NCI-H1417 treated with DMSO at 0.1 percent for 48 hours (cell line): ENCODE results near the gene ABHD1.
A peak's percentile ranks its signal among the peaks of the same experiment; 100 is the strongest.

Experiments used
- DNase-seq: peaks from one replicate; lab custom pipeline; 2025; lab: John Stamatoyannopoulos, UW

Gene ABHD1

GRCh38 chr2:27086724-27087593 is 36.7 kb upstream of the ABHD1 start, which contains the start of gene KHK:
Gene KHK (plus strand): TSS chr2:27086772. CDS start chr2:27087260, 488 bp downstream.
- DNase-seq: peak; percentile 51

GRCh38 chr2:27087823-27088410 is 35.7 kb upstream of the ABHD1 start:
- DNase-seq: no peak

- DNase-seq: no peak
These were observed 35.0 kb upstream of the ABHD1 start for GRCh38 chr2:27088634-27089033.

DNA sequence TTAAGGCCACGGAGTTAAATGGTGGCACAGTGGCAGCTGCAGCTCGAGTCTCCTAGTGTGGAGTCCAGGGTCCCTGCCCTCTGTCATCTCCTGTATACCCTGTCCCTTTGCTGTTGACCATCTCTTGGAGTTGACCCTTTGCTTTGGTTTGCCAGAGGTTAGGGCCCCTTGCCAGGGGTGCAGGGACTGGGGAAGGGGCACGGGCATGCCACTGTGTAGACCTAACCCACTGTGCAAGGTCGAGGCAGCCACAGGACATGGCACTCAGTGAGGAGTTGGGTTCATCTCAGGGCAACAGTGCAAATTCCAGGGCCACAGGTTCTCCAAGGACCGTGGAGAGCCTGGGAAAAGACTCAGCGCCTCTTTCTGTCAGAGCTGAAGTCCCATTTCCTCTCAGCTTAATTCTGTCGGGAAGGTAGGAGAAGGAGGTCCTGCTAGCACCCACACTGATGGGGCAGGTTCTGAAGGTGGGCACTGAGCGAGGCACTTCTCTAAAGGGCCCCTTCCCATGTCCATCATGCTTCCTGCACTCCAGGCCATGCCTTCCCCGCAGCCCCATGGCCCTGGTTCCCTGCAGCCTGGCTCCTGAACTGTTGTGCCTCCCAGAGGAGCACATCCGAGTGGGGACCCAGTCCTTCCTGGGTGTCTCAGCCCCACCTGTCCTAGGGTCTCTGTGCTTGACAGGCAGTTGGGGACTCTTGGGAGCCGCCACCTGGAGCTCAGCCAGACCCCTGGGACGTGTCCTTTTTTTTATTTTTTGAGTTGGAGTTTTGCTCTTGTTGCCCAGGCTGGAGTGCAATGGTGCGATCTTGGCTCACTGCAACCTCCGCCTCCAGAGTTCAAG is 34.3 kb upstream of the ABHD1 start:
- DNase-seq: no peak

GRCh38 chr2:27091746-27092695 is 31.6 kb upstream of the ABHD1 start:
- DNase-seq: no peak

DNA sequence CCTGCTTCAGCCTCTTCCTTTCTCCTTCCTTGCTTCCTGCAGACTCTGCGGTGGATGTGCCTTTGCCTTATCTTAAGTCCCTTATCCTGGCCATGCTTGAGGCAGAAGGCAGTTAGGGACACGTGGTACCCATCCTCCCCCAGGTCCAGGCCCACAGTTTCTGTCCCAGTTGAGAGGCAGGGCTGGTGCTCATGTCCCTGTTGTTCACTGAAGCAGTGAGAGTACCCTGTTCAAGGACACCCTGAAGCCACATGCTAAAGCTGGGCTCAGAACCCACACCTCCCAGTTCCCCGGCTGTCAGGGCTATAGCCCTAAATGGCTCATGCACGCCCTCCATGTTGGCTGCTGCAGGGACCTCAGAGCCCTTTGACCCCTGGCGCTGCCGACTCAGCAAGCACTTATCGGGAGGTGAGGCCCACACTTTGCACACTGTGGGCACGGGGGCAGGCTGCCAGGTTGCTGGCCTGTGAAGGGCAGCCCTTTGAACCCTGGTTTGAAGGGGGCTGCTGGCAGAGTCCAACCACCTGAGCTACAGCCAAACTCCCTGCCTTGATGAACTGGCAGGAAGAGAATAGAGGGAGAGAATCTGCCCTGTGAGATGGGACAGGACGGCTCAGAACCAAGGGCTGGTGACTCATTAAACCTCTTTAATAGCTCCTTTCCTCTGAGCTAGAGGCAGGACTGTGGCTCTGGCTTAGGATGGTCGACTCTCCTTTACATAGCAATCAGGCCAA is 30.8 kb upstream of the ABHD1 start:
- DNase-seq: no peak

DNA sequence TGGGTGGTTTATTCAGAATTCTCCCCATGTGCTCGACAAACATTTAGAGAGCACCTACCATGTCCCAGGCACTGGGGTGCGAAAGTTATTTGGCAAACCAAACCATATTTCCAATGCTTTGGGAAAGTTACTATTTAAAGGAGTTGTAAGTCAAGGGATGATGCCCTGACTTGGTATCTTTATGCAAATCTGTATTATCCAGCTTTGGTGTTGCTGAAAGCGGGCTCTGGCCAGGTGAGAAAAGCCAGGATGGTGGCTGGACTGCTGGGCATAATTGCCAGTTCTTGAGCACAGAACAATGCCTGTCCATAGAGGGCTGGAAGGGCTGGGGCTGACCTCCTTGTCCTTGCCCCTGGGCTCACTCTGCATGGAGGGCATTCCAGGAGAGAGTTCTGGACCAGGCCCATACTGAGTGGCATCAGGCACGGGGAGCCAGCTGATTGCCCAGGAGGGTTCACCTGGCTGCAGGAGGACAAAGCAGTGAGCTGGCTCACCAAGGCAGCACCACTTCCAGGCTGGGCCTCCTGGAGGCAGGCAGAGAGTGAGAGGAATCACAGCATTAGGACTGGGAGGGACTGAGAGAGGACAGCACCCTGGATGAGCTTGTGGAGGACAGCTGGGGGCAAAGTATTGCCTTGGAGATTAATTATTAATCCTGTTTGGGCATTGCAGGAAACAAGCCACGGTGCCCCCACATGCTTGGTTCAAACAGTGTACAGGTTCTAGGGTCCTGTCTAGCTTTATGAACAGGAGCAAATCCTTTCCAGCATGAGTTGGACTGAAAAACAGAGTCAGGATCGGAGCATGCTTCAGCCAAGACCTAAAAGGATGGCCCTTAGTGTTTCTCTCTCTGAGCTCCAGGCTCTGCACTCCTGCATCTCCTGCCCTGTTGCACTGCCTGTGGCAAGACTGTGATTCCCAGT is 29.9 kb upstream of the ABHD1 start:
- no peak for DNase-seq

DNA sequence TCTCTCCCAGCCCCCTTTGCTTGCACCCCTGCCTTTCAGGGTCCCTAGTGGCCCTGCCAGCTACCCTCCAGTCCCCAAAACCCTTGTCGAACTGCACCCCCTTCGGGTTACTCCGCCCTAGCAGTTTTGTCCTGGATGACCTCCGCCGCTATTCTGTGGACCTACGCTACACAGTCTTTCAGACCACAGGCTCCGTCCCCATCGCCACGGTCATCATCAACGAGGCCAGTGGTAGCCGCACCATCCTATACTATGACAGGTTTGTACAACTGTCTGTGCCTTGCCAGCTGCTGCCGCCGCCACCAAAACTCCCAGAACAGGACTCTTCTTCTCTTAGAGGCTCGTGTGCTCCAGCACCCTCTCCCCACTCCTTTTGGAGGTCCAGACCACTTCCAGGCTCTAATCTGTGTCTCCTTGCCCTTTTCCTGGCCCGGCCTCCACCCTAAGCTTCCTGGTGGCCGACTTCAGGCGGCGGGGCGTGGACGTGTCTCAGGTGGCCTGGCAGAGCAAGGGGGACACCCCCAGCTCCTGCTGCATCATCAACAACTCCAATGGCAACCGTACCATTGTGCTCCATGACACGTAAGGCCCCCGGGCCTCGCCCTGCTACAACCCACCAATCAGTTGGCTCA is 29.1 kb upstream of the ABHD1 start:
- DNase-seq: no peak

DNA sequence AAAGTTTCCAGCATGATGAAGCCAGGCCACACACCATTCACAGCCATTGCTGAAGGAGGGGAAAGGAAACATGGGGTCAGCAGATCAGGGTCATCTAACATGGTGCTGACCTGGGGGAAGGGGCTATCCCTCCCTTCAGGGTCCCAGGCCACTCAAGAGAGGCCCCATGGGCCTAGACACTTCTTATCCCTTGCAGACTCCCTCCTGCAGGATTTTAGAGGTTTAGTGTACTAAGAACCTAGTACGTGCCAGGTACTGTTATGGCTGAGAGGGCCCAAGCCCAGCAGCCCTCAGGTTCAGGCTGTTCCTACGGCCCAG is 28.2 kb upstream of the ABHD1 start:
- DNase-seq: no peak

DNA sequence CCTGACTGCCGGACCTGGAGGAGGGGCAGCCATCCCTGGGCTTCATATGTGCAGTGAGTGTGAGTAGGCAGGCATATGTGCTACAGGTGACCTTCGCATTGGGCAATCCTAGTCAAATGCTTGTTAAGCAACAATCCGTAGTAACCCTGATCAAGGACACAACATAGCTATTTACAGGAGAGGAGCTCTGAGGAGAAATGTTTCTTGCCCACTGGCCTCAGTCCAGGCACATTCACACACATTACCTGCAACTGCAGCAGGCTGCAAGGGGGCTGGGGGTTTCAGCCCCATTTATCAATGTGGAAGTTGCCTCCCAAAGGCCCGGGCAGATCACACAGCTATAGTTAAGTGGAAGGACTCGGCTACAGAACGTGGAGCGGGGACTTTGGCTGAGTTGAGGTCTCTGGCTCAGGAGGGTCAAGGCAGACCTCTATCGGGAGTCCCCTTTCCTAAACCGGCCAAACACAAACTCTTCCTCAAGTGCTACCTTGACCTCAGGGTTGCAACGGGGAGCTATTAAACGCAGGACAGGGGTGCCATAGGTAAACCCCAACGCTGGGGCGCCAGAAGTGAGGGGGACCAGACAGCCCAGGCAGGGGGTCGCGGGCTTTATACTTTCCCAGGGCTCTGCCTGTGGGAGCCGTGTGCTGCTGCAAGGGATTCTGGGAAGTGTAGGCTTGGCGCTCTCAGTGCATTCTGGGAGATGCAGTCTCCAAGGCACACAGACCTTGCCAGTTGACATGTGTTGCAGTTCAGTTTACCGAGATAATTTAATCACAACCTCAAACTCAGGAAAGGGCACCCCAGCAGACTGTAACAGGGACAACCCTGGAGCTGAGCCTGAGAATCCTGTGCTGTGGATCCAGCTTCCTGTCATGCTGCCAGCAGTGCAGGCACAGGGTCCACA is 27.6 kb upstream of the ABHD1 start:
- DNase-seq: no peak

GRCh38 chr2:27096748-27097297 is 26.8 kb upstream of the ABHD1 start:
- no peak for DNase-seq

GRCh38 chr2:27097341-27097740 is 26.3 kb upstream of the ABHD1 start:
- no peak for DNase-seq

GRCh38 chr2:27099334-27099955 is 24.2 kb upstream of the ABHD1 start:
- no peak for DNase-seq

DNA sequence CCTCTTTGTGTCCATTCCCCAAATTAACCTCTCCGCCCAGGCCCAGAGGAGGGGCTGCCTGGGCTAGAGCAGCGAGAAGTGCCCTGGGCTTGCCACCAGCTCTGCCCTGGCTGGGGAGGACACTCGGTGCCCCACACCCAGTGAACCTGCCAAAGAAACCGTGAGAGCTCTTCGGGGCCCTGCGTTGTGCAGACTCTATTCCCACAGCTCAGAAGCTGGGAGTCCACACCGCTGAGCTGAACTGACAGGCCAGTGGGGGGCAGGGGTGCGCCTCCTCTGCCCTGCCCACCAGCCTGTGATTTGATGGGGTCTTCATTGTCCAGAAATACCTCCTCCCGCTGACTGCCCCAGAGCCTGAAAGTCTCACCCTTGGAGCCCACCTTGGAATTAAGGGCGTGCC is 23.6 kb upstream of the ABHD1 start:
- no peak for DNase-seq

GRCh38 chr2:27102329-27102728 is 21.3 kb upstream of the ABHD1 start:
- no peak for DNase-seq

DNA sequence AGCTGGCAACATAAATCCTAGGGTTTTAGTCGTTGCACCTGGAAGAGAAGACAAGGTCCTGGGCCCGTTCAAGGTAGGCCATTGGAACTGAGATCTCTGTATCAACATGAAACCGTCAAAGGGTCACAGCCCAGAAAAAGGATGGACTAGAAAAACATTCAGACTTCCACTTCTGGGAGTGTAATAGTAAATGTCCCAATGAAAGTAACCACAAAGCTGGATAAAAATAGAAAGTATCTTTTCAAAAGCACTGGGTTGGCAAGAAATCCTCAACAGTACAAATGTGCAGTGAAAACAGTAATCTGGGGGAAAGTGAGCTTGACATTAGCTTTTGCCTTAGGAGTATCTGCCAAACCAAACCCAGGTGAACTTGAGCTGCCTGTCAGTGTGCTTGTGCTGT is 17.6 kb upstream of the ABHD1 start:
- DNase-seq: no peak

- no peak for DNase-seq
These were observed 15.4 kb upstream of the ABHD1 start for GRCh38 chr2:27108221-27108620.

DNA sequence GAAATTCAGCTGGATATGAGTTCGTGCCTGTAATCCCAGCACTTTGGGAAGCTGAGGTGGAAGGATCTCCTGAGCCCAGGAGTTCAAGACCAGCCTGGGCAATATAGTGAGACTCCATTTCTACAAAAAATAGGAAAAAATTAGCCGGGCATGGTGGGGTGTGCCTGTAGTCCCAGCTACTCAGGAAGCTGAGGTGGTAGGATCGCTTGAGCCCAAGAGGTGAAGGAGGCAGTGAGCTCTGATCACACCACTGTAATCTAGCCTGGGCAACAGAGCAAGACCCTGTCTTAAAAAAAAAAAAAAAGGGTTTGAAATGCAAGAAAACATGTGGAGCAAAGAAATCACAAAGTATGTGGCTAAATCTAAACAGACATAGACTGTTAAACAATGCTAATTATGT is 14.5 kb upstream of the ABHD1 start:
- DNase-seq: no peak
